ENCODE measurements around the gene IRF2BPL. TPM values are rescaled to one million over a fixed set of nuclear protein-coding genes. Genes with fewer than 3 reads are reported as not detected.
A peak's percentile ranks its signal among the peaks of the same experiment; 100 is the strongest.

The IRF2BPL gene
- total RNA-seq, 1 donor from 2014 or later: 14.5 TPM

DNA sequence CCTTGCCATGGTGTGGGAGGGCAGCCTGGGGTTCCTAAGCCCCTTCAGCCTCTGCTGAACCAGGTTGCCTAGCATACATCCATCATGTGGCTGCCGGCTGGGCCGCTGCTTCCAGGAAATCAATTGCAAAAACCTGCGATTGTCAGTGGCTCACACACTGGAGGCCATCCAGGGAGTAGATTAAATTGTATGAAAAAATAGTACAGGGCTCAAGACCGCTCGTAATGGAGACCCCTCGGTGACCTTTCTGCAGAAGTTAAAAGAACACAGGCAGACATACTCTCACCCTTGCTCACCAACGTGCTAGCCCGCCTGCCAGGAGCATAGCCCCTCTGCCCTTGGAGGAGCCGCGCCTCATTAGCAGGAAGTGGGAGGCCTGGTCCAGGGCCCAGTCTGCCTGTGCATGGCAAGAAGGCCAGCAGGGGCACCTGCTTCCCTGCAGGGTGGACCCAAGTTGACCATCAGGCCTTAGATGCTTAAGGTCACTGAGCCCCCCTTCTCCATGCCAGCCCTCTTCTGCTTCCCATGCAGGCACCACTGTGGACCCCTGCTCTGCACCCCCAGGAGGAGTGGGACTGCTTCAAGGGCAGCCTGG lies 38.2 kb upstream of the IRF2BPL start:
- CTCF ChIA-PET: interaction anchor here (1.4 to 9.7 kb wide), 8 partner anchors 10 to 195 kb away, joined by 3 to 233 read pairs (median 8); no protein-coding TSS in a partner anchor
- Mint-ChIP-seq H3K27ac (no peak overlapping the region), H3K27me3 (peaks cover 3% of the 10 kb centered on the region), H3K9me3 (no peaks in the 10 kb centered on the region), H3K4me3 (no peak overlapping the region), H3K36me3 (ENCODE audit: low read depth) (no peaks in the 10 kb centered on the region), H3K4me1 (peaks cover 28% of the 10 kb centered on the region)
- TF ChIP-seq, protein P1, sequence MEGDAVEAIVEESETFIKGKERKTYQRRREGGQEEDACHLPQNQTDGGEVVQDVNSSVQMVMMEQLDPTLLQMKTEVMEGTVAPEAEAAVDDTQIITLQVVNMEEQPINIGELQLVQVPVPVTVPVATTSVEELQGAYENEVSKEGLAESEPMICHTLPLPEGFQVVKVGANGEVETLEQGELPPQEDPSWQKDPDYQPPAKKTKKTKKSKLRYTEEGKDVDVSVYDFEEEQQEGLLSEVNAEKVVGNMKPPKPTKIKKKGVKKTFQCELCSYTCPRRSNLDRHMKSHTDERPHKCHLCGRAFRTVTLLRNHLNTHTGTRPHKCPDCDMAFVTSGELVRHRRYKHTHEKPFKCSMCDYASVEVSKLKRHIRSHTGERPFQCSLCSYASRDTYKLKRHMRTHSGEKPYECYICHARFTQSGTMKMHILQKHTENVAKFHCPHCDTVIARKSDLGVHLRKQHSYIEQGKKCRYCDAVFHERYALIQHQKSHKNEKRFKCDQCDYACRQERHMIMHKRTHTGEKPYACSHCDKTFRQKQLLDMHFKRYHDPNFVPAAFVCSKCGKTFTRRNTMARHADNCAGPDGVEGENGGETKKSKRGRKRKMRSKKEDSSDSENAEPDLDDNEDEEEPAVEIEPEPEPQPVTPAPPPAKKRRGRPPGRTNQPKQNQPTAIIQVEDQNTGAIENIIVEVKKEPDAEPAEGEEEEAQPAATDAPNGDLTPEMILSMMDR (IDR thresholded peaks at IDR 0.05): no peak
- intact Hi-C loops (cut with micrococcal nuclease): no loop called here
- ATAC-seq (ENCODE audit: low read depth): no peak
- POLR2A ChIA-PET: interaction anchor here (0.7 to 1.2 kb wide), 3 partner anchors 105 to 422 kb away, joined by 4 to 9 read pairs (median 4); no protein-coding TSS in a partner anchor
- no peak for DNase-seq

DNA sequence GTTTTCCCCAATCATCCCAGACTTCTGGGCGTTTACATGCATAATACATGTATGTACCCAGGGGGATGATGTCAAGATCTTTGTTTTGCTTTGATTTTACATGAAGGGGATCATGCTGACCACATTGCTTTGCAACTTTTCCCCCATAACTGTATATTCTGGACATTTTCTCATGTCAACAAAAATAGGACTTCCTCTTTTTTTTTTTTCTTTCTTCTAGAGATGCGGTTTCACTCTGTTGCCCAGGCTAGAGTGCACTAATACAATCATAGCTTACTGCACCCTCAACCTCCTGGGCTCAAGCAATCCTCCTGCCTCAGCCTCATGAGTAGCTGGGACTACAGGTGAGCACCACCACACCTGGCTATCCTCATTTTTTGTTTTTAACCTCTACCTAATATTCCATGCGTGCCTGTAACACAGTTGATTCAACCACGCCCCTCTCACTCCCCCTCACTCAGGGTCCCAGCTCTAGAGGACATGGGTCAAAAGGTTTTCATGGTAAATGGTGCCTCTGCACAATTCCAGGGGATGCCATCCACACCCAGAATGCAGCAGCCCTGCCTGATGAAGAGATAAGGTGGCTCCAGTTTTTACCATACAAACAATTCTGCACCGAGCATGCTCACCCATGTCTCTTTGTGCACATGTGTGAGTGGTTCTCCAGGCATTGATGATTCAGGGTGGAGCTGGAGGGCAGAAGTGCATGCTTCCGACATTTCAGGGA lies 37.5 kb upstream of the IRF2BPL start:
- no peak overlapping the region for H3K27ac Mint-ChIP-seq
- ChIA-PET POLR2A (interaction anchor here (0.7 to 1.2 kb wide), 4 partner anchors 32 to 161 kb away, joined by 3 to 9 read pairs (median 4); no protein-coding TSS in a partner anchor), CTCF (interaction anchor here (1.1 to 9.7 kb wide), 7 partner anchors 10 to 193 kb away, joined by 3 to 101 read pairs (median 6); no protein-coding TSS in a partner anchor)
- peak overlapping the region; percentile 29 for H3K4me3 Mint-ChIP-seq
- no peaks in the 10 kb centered on the region for H3K36me3 Mint-ChIP-seq (ENCODE audit: low read depth)
- no peaks in the 10 kb centered on the region for H3K9me3 Mint-ChIP-seq
- intact Hi-C loops (cut with micrococcal nuclease): no loop called here
- H3K4me1 Mint-ChIP-seq: peaks cover 28% of the 10 kb centered on the region
- peaks cover 3% of the 10 kb centered on the region for H3K27me3 Mint-ChIP-seq
- TF ChIP-seq, protein P1 (IDR thresholded peaks at IDR 0.05): no peak
- ATAC-seq (ENCODE audit: low read depth) (no peak), DNase-seq (no peak)

DNA sequence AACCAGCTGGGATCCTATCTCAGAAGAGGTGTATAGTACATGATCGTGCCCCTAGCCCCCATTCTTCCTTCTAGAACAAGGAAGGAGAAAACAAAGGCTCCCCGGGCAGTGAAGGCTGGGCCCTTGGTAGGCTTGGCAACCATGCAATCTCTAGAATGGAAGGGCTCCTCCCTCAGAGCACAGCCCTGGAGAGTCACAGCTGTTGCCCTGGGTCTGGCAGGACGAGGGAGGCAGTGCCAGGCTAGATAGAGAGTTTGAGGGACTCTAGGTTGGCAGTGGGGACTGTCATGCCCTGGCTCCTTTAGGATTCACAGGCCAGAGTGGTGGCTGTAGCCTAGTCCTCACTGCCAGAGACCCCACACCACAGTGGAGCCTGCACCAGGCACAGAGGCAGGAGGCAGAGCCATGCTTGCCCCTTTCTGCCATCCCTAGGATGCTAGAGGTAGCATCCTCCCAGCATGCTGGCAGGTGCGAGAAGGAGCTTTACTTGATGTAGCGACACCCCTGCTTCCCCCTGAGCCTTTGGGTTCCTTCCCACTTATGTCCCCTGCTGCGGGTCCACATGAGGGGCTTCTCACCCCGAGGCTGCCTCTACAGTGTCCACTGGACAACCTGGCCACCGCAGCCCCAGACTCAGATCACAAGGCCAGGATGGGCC lies 36.1 kb upstream of the IRF2BPL start:
- Mint-ChIP-seq H3K9me3 (no peaks in the 10 kb centered on the region), H3K36me3 (ENCODE audit: low read depth) (no peaks in the 10 kb centered on the region), H3K27ac (no peak overlapping the region), H3K4me1 (peaks cover 28% of the 10 kb centered on the region), H3K4me3 (no peak overlapping the region), H3K27me3 (peaks cover 3% of the 10 kb centered on the region)
- ChIA-PET CTCF (interaction anchor here (0.8 to 9.7 kb wide), 6 partner anchors 10 to 192 kb away, joined by 3 to 101 read pairs (median 7); no protein-coding TSS in a partner anchor), POLR2A (interaction anchor here (0.7 kb wide), 1 partner anchor 156 kb away, joined by 3 read pairs; no protein-coding TSS in a partner anchor)
- ATAC-seq (ENCODE audit: low read depth) (no peak), DNase-seq (no peak)
- TF ChIP-seq, protein P1 (IDR thresholded peaks at IDR 0.05): no peak
- intact Hi-C loops (cut with micrococcal nuclease): no loop called here

DNA sequence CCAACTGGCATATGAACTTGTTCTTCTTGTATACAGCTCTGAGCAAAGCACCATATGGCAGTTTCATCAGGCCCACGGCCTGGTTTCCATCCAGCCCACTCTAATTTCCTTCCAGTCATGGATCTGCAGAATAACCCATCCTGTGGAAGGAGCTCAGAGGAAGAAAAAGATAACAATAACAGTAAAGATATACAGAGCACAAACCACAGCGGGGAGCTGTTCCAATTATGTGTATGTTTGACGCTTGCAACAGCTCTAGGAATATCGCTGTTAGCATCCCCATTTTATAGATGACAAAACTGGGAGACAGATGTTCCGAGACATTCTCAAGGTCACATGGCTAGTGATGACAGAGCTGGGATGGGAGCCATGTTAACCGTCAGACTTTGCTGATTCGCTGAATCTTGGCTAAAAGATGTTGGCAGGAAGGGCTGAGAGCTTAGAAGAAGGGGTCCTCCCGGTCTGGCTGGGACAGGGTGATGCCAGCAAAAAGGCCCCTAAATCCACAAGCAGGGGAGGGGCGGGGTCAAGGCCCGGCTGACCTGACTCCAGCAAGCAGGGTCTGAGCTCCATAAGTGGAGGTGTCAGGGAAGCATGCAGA lies 35.2 kb upstream of the IRF2BPL start:
- POLR2A ChIA-PET: interaction anchor here (0.7 kb wide), 1 partner anchor 155 kb away, joined by 3 read pairs; no protein-coding TSS in a partner anchor

More for the DNA sequence above, 35.2 kb upstream of the IRF2BPL start:
- Mint-ChIP-seq H3K4me3 (no peak overlapping the region), H3K9me3 (no peaks in the 10 kb centered on the region), H3K27me3 (no peaks in the 10 kb centered on the region), H3K4me1 (peaks cover 28% of the 10 kb centered on the region), H3K27ac (no peak overlapping the region), H3K36me3 (ENCODE audit: low read depth) (no peaks in the 10 kb centered on the region)
- DNase-seq (no peak), ATAC-seq (ENCODE audit: low read depth) (no peak)
- intact Hi-C loops (cut with micrococcal nuclease): no loop called here
- TF ChIP-seq, protein P1 (IDR thresholded peaks at IDR 0.05): no peak
- CTCF ChIA-PET: interaction anchor here (1.4 to 9.7 kb wide), 4 partner anchors 10 to 191 kb away, joined by 6 to 101 read pairs (median 9); no protein-coding TSS in a partner anchor

Data from activated B cell treated with CpG ODN at 0.5 μM for 24 hours (primary cell).